Lower leg skin (tissue), 3 donors: ENCODE results near the gene ARIH2.

Source experiments
- POLR2A ChIP-seq, 2 donors: fragments of 450-650 bp; IDR thresholded peaks; one replicate each; pipeline ENCODE4 v1.6.1; 2016 to 2017; ENCODE audit warnings: antibody characterized with exemption in 2 of 2, mild to moderate bottlenecking in 1 of 2, moderate library complexity in 1 of 2
- TF ChIP-seq, protein P1 (sequence below), 3 donors: fragments of 450-650 bp; IDR thresholded peaks; one replicate each; pipeline ENCODE4 v1.5.1; 2016; ENCODE audit warnings: antibody characterized with exemption in 3 of 3, mild to moderate bottlenecking in 3 of 3, moderate library complexity in 2 of 3

DNA sequence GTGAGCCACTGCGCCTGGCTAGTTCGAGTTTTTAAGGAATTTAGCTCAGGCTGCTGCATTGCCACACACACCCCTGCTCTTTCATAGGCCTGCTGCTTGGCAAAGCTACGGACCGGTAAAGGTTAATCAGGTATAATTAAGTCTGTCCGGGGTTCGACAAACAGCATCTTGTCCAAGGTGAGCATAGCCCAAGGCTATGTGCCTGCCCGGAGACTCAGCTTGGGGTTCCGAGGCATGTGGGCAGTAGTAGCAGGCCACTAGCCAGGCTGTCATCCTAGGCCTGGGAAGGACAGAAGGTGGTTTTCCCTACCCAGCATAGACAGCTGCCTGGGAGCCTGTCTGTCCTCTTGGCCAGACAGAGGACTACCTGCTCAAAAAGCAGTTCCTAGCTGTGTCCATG, 78.0 kb downstream of the ARIH2 start:
- TF ChIP-seq, protein P1, sequence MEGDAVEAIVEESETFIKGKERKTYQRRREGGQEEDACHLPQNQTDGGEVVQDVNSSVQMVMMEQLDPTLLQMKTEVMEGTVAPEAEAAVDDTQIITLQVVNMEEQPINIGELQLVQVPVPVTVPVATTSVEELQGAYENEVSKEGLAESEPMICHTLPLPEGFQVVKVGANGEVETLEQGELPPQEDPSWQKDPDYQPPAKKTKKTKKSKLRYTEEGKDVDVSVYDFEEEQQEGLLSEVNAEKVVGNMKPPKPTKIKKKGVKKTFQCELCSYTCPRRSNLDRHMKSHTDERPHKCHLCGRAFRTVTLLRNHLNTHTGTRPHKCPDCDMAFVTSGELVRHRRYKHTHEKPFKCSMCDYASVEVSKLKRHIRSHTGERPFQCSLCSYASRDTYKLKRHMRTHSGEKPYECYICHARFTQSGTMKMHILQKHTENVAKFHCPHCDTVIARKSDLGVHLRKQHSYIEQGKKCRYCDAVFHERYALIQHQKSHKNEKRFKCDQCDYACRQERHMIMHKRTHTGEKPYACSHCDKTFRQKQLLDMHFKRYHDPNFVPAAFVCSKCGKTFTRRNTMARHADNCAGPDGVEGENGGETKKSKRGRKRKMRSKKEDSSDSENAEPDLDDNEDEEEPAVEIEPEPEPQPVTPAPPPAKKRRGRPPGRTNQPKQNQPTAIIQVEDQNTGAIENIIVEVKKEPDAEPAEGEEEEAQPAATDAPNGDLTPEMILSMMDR (IDR thresholded peaks at IDR 0.05), result no peak
- TF ChIP-seq POLR2A (IDR thresholded peaks at IDR 0.05), result no peak
